GM21576 (cell line): ENCODE data around the gene MS4A13.
"Not testable (repeated sequence)": the region's sequence is repeated elsewhere in the genome, so short reads cannot be mapped to it uniquely, and the experiment has no call there.

Experiments
- ATAC-seq: cut with Tn5 transposase; IDR thresholded peaks from one replicate; pipeline ENCODE4 v1.9.1; 2021; ENCODE audit warnings: mild to moderate bottlenecking, moderate library complexity; ENCODE audit not compliant: unreplicated experiment

MS4A13 gene

GRCh38 chr11:60530454-60531100 is 15.4 kb downstream of the MS4A13 start:
- no peak for ATAC-seq

- not testable (repeated sequence) for ATAC-seq
Measured at GRCh38 chr11:60532383-60532782, 17.2 kb downstream of the MS4A13 start.

- not testable (repeated sequence) for ATAC-seq
Measured at GRCh38 chr11:60538627-60539026, 23.4 kb downstream of the MS4A13 start.

- no peak for ATAC-seq
Measured at GRCh38 chr11:60544077-60544476, 28.9 kb downstream of the MS4A13 start.

GRCh38 chr11:60561254-60561653 is 46.1 kb downstream of the MS4A13 start:
- ATAC-seq: no peak

GRCh38 chr11:60563553-60564235 is 48.5 kb downstream of the MS4A13 start:
- no peak for ATAC-seq

GRCh38 chr11:60566776-60567175 is 51.6 kb downstream of the MS4A13 start:
- no peak for ATAC-seq

GRCh38 chr11:60570970-60571369 is 55.8 kb downstream of the MS4A13 start:
- no peak for ATAC-seq

GRCh38 chr11:60589611-60590010 is 74.4 kb downstream of the MS4A13 start:
- no peak for ATAC-seq
